ENCODE results near the gene CD83. TPM values are rescaled to one million over a fixed set of nuclear protein-coding genes. Genes with fewer than 3 reads are reported as not detected.
A peak's percentile ranks its signal among the peaks of the same experiment; 100 is the strongest.

CD83 gene
- total and polyA plus RNA-seq, 2 donors (not counting 1 experiment from before 2014, with no cell fraction given) = 320 to 332 TPM

- Histone ChIP-seq H3K9ac (ENCODE audit: low read length) (no peak overlapping the region), H3K4me1 (ENCODE audit: control insufficient read depth in 2 of 2, insufficient read depth in 2 of 2, low read length in 2 of 2) (peaks cover 8 to 10% of the 10 kb centered on the region in 2 donors), H3K79me2 (ENCODE audit: control insufficient read depth, insufficient read depth, low read length) (peaks cover 20% of the 10 kb centered on the region), H3K9me3 (ENCODE audit: control extremely low read depth in 1 of 3, control insufficient read depth in 2 of 3, insufficient read depth in 1 of 3, low read length in 2 of 3) (no peaks in the 10 kb centered on the region), H3K4me3 (ENCODE audit: control extremely low read depth in 1 of 5, extremely low read depth in 1 of 5, insufficient read depth in 1 of 5, low read depth in 2 of 5, low read length in 4 of 5) (no peak overlapping the region), H3K27ac (ENCODE audit: low read length in 2 of 2) (no peak overlapping the region), H4K20me1 (ENCODE audit: control insufficient read depth, insufficient read depth, low read length, poor library complexity, severe bottlenecking) (peaks cover 22% of the 10 kb centered on the region), H3K4me2 (replicated peaks; ENCODE audit: low read depth, low read length, poor library complexity, severe bottlenecking) (no peak overlapping the region), H3K36me3 (replicated peaks in 1 of 2; ENCODE audit: control extremely low read depth in 1 of 2, control insufficient read depth in 1 of 2, extremely low read depth in 1 of 2, insufficient read depth in 2 of 2, low read length in 1 of 2) (peaks cover 0 to 4% of the 10 kb centered on the region in 2 experiments), H2AFZ (ENCODE audit: insufficient read depth, low read depth, low read length, poor library complexity, severe bottlenecking) (no peak overlapping the region), H3K27me3 (replicated peaks in 1 of 4; ENCODE audit: control extremely low read depth in 1 of 4, control insufficient read depth in 3 of 4, insufficient read depth in 4 of 4, low read length in 3 of 4) (no peaks in the 10 kb centered on the region)
- peak; percentile 52 for DNase-seq
- ChIA-PET POLR2A (no interaction called here), CTCF (interaction anchor here (0.7 to 12.5 kb wide), 6 partner anchors 15 to 252 kb away, joined by 3 to 178 read pairs (median 29); no protein-coding TSS in a partner anchor)
- peak overlapping the region; percentile 50 for H3K27ac Mint-ChIP-seq
- no peak for TF ChIP-seq EZH2 (IDR thresholded peaks at IDR 0.05; ENCODE audit: borderline replicate concordance, insufficient read depth, low read depth, low read length, poor library complexity, severe bottlenecking)
- TF ChIP-seq, protein P1, sequence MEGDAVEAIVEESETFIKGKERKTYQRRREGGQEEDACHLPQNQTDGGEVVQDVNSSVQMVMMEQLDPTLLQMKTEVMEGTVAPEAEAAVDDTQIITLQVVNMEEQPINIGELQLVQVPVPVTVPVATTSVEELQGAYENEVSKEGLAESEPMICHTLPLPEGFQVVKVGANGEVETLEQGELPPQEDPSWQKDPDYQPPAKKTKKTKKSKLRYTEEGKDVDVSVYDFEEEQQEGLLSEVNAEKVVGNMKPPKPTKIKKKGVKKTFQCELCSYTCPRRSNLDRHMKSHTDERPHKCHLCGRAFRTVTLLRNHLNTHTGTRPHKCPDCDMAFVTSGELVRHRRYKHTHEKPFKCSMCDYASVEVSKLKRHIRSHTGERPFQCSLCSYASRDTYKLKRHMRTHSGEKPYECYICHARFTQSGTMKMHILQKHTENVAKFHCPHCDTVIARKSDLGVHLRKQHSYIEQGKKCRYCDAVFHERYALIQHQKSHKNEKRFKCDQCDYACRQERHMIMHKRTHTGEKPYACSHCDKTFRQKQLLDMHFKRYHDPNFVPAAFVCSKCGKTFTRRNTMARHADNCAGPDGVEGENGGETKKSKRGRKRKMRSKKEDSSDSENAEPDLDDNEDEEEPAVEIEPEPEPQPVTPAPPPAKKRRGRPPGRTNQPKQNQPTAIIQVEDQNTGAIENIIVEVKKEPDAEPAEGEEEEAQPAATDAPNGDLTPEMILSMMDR (IDR thresholded peaks at IDR 0.05) = no peak
- peaks cover 50% of the 10 kb centered on the region for H3K4me1 Mint-ChIP-seq
- H3K4me3 Mint-ChIP-seq = no peak overlapping the region
- H3K9me3 Mint-ChIP-seq (ENCODE audit: insufficient read depth) = no peaks in the 10 kb centered on the region
- 100% methylated on average over 2 of the region's 3 CpGs for WGBS (ENCODE audit: insufficient coverage)
- intact Hi-C loops (cut with micrococcal nuclease) = no loop called here
- no peak for ATAC-seq (ENCODE audit: low read depth)
- H3K27me3 Mint-ChIP-seq = no peaks in the 10 kb centered on the region
Observed at GRCh38 chr6:14142511-14143223, 25.1 kb downstream of the CD83 start.

DNA sequence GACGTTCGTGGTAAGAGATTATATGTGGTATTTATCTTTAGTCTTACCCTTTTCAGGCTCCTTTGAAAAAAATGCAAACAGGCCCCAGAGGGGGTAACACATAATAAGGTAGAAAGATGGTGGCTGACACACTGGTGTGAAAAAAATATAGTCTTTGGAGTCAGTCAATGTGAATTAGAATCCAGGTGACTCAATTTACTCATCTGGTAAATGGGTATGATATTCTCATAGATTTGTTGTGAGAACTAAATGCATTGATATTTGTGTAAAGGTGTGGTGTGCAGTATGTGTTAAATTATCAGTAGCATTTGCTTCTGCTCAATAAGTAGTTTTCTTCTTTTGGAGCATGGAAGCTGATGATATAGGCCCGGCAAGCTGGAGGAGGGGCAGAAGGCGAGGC lies 25.7 kb downstream of the CD83 start:
- Mint-ChIP-seq H3K27ac (peak overlapping the region; percentile 50), H3K4me1 (peaks cover 52% of the 10 kb centered on the region), H3K27me3 (no peaks in the 10 kb centered on the region), H3K4me3 (no peak overlapping the region), H3K9me3 (ENCODE audit: insufficient read depth) (no peaks in the 10 kb centered on the region)
- ChIA-PET POLR2A (interaction anchor here (0.9 kb wide), 1 partner anchor 86 kb away, joined by 3 read pairs; no protein-coding TSS in a partner anchor), CTCF (interaction anchor here (0.8 to 12.5 kb wide), 12 partner anchors 9 to 241 kb away, joined by 3 to 178 read pairs (median 5); partner anchors contain the start of gene RNF182)
- intact Hi-C loops (cut with micrococcal nuclease) = no loop called here
- no peak overlapping the region for H3K4me3 ChIP-seq (ENCODE audit: control extremely low read depth in 1 of 5, extremely low read depth in 1 of 5, insufficient read depth in 1 of 5, low read depth in 2 of 5, low read length in 4 of 5)
- DNase-seq (peak; percentile 57), ATAC-seq (ENCODE audit: low read depth) (no peak)
- H3K27me3 ChIP-seq (replicated peaks in 1 of 4; ENCODE audit: control extremely low read depth in 1 of 4, control insufficient read depth in 3 of 4, insufficient read depth in 4 of 4, low read length in 3 of 4) = no peaks in the 10 kb centered on the region
- TF ChIP-seq, protein P1 (IDR thresholded peaks at IDR 0.05) = no peak
- TF ChIP-seq EZH2 (IDR thresholded peaks at IDR 0.05; ENCODE audit: borderline replicate concordance, insufficient read depth, low read depth, low read length, poor library complexity, severe bottlenecking) = no peak
- H3K4me2 ChIP-seq (replicated peaks; ENCODE audit: low read depth, low read length, poor library complexity, severe bottlenecking) = no peak overlapping the region
- H2AFZ ChIP-seq (ENCODE audit: insufficient read depth, low read depth, low read length, poor library complexity, severe bottlenecking) = no peak overlapping the region
- peaks cover 22% of the 10 kb centered on the region for H3K79me2 ChIP-seq (ENCODE audit: control insufficient read depth, insufficient read depth, low read length)
- peaks cover 16% of the 10 kb centered on the region for H4K20me1 ChIP-seq (ENCODE audit: control insufficient read depth, insufficient read depth, low read length, poor library complexity, severe bottlenecking)
- peaks cover 8 to 10% of the 10 kb centered on the region in 2 donors for H3K4me1 ChIP-seq (ENCODE audit: control insufficient read depth in 2 of 2, insufficient read depth in 2 of 2, low read length in 2 of 2)
- WGBS (ENCODE audit: insufficient coverage) = 100% methylated on average over 2 of the region's 4 CpGs
- H3K9ac ChIP-seq (ENCODE audit: low read length) = no peak overlapping the region
- no peaks in the 10 kb centered on the region for H3K9me3 ChIP-seq (ENCODE audit: control extremely low read depth in 1 of 3, control insufficient read depth in 2 of 3, insufficient read depth in 1 of 3, low read length in 2 of 3)
- H3K27ac ChIP-seq (ENCODE audit: low read length in 2 of 2) = no peak overlapping the region
- H3K36me3 ChIP-seq (replicated peaks in 1 of 2; ENCODE audit: control extremely low read depth in 1 of 2, control insufficient read depth in 1 of 2, extremely low read depth in 1 of 2, insufficient read depth in 2 of 2, low read length in 1 of 2) = no peaks in the 10 kb centered on the region

Data from B cell (primary cell).